ENCODE data around the gene ACSM5. TPM values are rescaled to one million over a fixed set of nuclear protein-coding genes. Genes with fewer than 3 reads are reported as not detected.
"Not testable (repeated sequence)": the region's sequence is repeated elsewhere in the genome, so short reads cannot be mapped to it uniquely, and the experiment has no call there.

The ACSM5 gene
- total and polyA plus RNA-seq, 2 experiments from 2014 or later: not detected

- TF ChIP-seq POLR2AphosphoS5 (IDR thresholded peaks at IDR 0.05; ENCODE audit: low read depth) (no peak), CREB1 (CRISPR knock-in tag; IDR thresholded peaks at IDR 0.05; ENCODE audit: low read depth) (no peak)
These were observed 21.6 kb downstream of the ACSM5 start (continued) for GRCh38 chr16:20430948-20431347.

GRCh38 chr16:20438950-20439349, 29.6 kb downstream of the ACSM5 start:
- H3K27me3 Mint-ChIP-seq (ENCODE audit: insufficient read depth, low read depth, poor library complexity); H3K27ac ChIP-seq (ENCODE audit: low read depth); ATAC-seq: not testable (repeated sequence)

GRCh38 chr16:20439820-20440231, 30.5 kb downstream of the ACSM5 start:
- not testable (repeated sequence) for H3K9me3 Mint-ChIP-seq; H4K20me1 ChIP-seq (replicated peaks; ENCODE audit: insufficient read depth); H3K4me2 ChIP-seq; H3F3A ChIP-seq (replicated peaks; ENCODE audit: low read depth); H3K27ac ChIP-seq (ENCODE audit: low read depth); H2AFZ ChIP-seq; H3K4me3 ChIP-seq; H3K27me3 ChIP-seq (ENCODE audit: insufficient read depth); H3K4me1 Mint-ChIP-seq; H3K36me3 ChIP-seq (ENCODE audit: insufficient read depth); H3K4me1 ChIP-seq (ENCODE audit: insufficient read depth); DNase-seq (ENCODE audit: low spot score); H3K36me3 Mint-ChIP-seq (ENCODE audit: low read depth); H3K27ac Mint-ChIP-seq; H3K4me3 Mint-ChIP-seq; H3K9me2 ChIP-seq (ENCODE audit: insufficient read depth); H3K79me2 ChIP-seq (replicated peaks; ENCODE audit: insufficient read depth); ATAC-seq; H3K27me3 Mint-ChIP-seq (ENCODE audit: insufficient read depth, low read depth, poor library complexity)

More at GRCh38 chr16:20438950-20439349, 29.6 kb downstream of the ACSM5 start:
- not testable (repeated sequence) for H3K27me3 ChIP-seq (ENCODE audit: insufficient read depth); DNase-seq (ENCODE audit: low spot score); H3K9me2 ChIP-seq (ENCODE audit: insufficient read depth); H3K9me3 Mint-ChIP-seq; H3F3A ChIP-seq (replicated peaks; ENCODE audit: low read depth); H4K20me1 ChIP-seq (replicated peaks; ENCODE audit: insufficient read depth); H3K27ac Mint-ChIP-seq; H3K4me3 ChIP-seq; H3K36me3 Mint-ChIP-seq (ENCODE audit: low read depth); H3K4me1 ChIP-seq (ENCODE audit: insufficient read depth); H3K79me2 ChIP-seq (replicated peaks; ENCODE audit: insufficient read depth); H2AFZ ChIP-seq; H3K36me3 ChIP-seq (ENCODE audit: insufficient read depth); H3K4me1 Mint-ChIP-seq; H3K4me2 ChIP-seq; H3K4me3 Mint-ChIP-seq

GRCh38 chr16:20440731-20441130, 31.4 kb downstream of the ACSM5 start:
- not testable (repeated sequence) for H3K27me3 ChIP-seq (ENCODE audit: insufficient read depth); H3K4me3 Mint-ChIP-seq; H3K9me2 ChIP-seq (ENCODE audit: insufficient read depth); DNase-seq (ENCODE audit: low spot score); H3K27ac ChIP-seq (ENCODE audit: low read depth); H3K4me1 ChIP-seq (ENCODE audit: insufficient read depth); H3K4me2 ChIP-seq; H3K9me3 Mint-ChIP-seq; H3K36me3 ChIP-seq (ENCODE audit: insufficient read depth); H3K27ac Mint-ChIP-seq; H3K36me3 Mint-ChIP-seq (ENCODE audit: low read depth); H3K4me3 ChIP-seq; H3K4me1 Mint-ChIP-seq; H3K27me3 Mint-ChIP-seq (ENCODE audit: insufficient read depth, low read depth, poor library complexity); H3K79me2 ChIP-seq (replicated peaks; ENCODE audit: insufficient read depth); H3F3A ChIP-seq (replicated peaks; ENCODE audit: low read depth); H4K20me1 ChIP-seq (replicated peaks; ENCODE audit: insufficient read depth); ATAC-seq
- 0 out of 2 replicates have a peak overlapping the region, but pooled peaks have one; percentile 43 for H2AFZ ChIP-seq

GRCh38 chr16:20441191-20441590, 31.9 kb downstream of the ACSM5 start:
- H3K27ac Mint-ChIP-seq: no peak overlapping the region
- no peaks in the 10 kb centered on the region for H3K9me3 Mint-ChIP-seq
- peaks cover 1% of the 10 kb centered on the region for H3K27me3 Mint-ChIP-seq (ENCODE audit: insufficient read depth, low read depth, poor library complexity)
- no peaks in the 10 kb centered on the region for H3F3A ChIP-seq (replicated peaks; ENCODE audit: low read depth)
- H4K20me1 ChIP-seq (replicated peaks; ENCODE audit: insufficient read depth): no peaks in the 10 kb centered on the region
- ATAC-seq: no peak
- no peak overlapping the region for H2AFZ ChIP-seq
- no peaks in the 10 kb centered on the region for H3K36me3 ChIP-seq (ENCODE audit: insufficient read depth)
- H3K27ac ChIP-seq (ENCODE audit: low read depth): no peak overlapping the region
- H3K79me2 ChIP-seq (replicated peaks; ENCODE audit: insufficient read depth): no peaks in the 10 kb centered on the region
- no peak overlapping the region for H3K4me3 ChIP-seq
- no peaks in the 10 kb centered on the region for H3K9me2 ChIP-seq (ENCODE audit: insufficient read depth)
- H3K36me3 Mint-ChIP-seq (ENCODE audit: low read depth): no peaks in the 10 kb centered on the region
- H3K4me1 Mint-ChIP-seq: no peaks in the 10 kb centered on the region; the same call in 1 of the 3 replicates
- no peaks in the 10 kb centered on the region for H3K27me3 ChIP-seq (ENCODE audit: insufficient read depth)
- H3K4me3 Mint-ChIP-seq: no peak overlapping the region
- no peaks in the 10 kb centered on the region for H3K4me1 ChIP-seq (ENCODE audit: insufficient read depth)
- no peak overlapping the region for H3K4me2 ChIP-seq
- DNase-seq (ENCODE audit: low spot score): no peak
- TF ChIP-seq ZNF462 (CRISPR knock-in tag; IDR thresholded peaks at IDR 0.05) (no peak), NANOG (IDR thresholded peaks at IDR 0.05; ENCODE audit: borderline replicate concordance) (no peak), POLR2AphosphoS5 (IDR thresholded peaks at IDR 0.05; ENCODE audit: low read depth) (no peak)

Data from GM23338 (cell line).